HCT116 (cell line): Measurements from ENCODE around the gene ATP1B3. TPM values are rescaled to one million over a fixed set of nuclear protein-coding genes. Genes with fewer than 3 reads are reported as not detected.

Source experiments
- ATAC-seq: fragments of 200-7000 bp; cut with Tn5 transposase; 2 replicates; pipeline ENCODE4 v1.9.1; 2020; ENCODE audit warnings: mild to moderate bottlenecking, moderate library complexity
- BruUV-seq: library from RNA; stranded (reverse); fragments of 400-500 nt; replicated peaks from 2 replicates; lab custom pipeline; 2021; lab: Mats Ljungman, UMichigan
- CTCF ChIA-PET: fragments of 300-600 bp; sonication (Branson Sonifier 250); formaldehyde crosslinking; loops from one replicate; lab custom pipeline; 2021; ENCODE audit warnings: antibody characterized with exemption; lab: Charles Lee
- POLR2A ChIA-PET: fragments of 300-600, 350-600 bp; sonication (Branson Sonifier 250); formaldehyde crosslinking; loops from one replicate; lab custom pipeline; 2021; ENCODE audit warnings: antibody characterized with exemption; lab: Charles Lee
- RAD21 ChIA-PET, 2 experiments: fragments of 300-600 bp; sonication (Branson Sonifier 250); formaldehyde crosslinking; loops; one replicate each; lab custom pipeline; 2023; ENCODE audit warnings: low total read pairs in 2 of 2; ENCODE audit not compliant: uncharacterized antibody in 2 of 2, unreplicated experiment in 2 of 2, low non-redundant PET in 1 of 2; lab: Charles Lee
- DNase-seq: peaks from one replicate; pipeline ENCODE4 v3.0.0-alpha.2; 2010; ENCODE audit warnings: low read depth, low spot score
- H2AFZ ChIP-seq: fragments of 200-600 bp; shearing (Covaris generic), sonication (generic); 2 replicates; pipeline ENCODE4 v1.6.1; 2017; ENCODE audit warnings: low read depth, mixed run types, mixed read lengths, antibody characterized with exemption, low read length; ENCODE audit not compliant: poor library complexity, severe bottlenecking
- H3K27ac ChIP-seq: 2 replicates; pipeline ENCODE4 v1.5.1; 2012; ENCODE audit warnings: low read depth, low read length
- H3K27me3 ChIP-seq: fragments of 200-600 bp; sonication (generic); 2 replicates; pipeline ENCODE4 v1.6.1; 2016; ENCODE audit warnings: mixed run types, low read length, mixed read lengths; ENCODE audit not compliant: insufficient read depth
- H3K36me3 ChIP-seq, 2 experiments: fragments of 200-500 bp in 1 of 2; fragments of 200-600 bp in 1 of 2; sonication (Bioruptor generic) in 1 of 2; sonication (generic) in 1 of 2; 2 replicates each; pipeline versions ENCODE4 v1.5.1 to v1.6.1; 2014 to 2016; ENCODE audit warnings: low read length in 2 of 2, inconsistent platforms in 1 of 2, mixed read lengths in 1 of 2, mixed run types in 1 of 2; ENCODE audit not compliant: insufficient read depth in 2 of 2, control insufficient read depth in 1 of 2
- H3K4me1 ChIP-seq, 2 experiments: fragments of 200-600 bp in 1 of 2; sonication (generic) in 1 of 2; 2 replicates each; pipeline versions ENCODE4 v1.5.1 to v1.6.1; 2012 to 2017; ENCODE audit warnings: low read length in 2 of 2, inconsistent platforms in 1 of 2, mild to moderate bottlenecking in 1 of 2, mixed read lengths in 1 of 2, mixed run types in 1 of 2, moderate library complexity in 1 of 2; ENCODE audit not compliant: insufficient read depth in 2 of 2, control insufficient read depth in 1 of 2
- H3K4me2 ChIP-seq: fragments of 200-600 bp; sonication (generic); 2 replicates; pipeline ENCODE4 v1.6.1; 2017; ENCODE audit warnings: mixed run types, low read length, mixed read lengths
- H3K4me3 ChIP-seq, 2 experiments: fragments of 200-600 bp in 1 of 2; sonication (generic) in 1 of 2; replicated peaks in 1 of 2; 2 replicates each; pipeline ENCODE4 v1.5.1; 2011 to 2016; ENCODE audit warnings: low read length in 2 of 2, control low read depth in 1 of 2, low read depth in 1 of 2, mild to moderate bottlenecking in 1 of 2, mixed read lengths in 1 of 2, mixed run types in 1 of 2
- H3K79me2 ChIP-seq: fragments of 200-600 bp; sonication (generic); 2 replicates; pipeline ENCODE4 v1.6.1; 2017; ENCODE audit warnings: mild to moderate bottlenecking, mixed run types, low read length, moderate library complexity, mixed read lengths; ENCODE audit not compliant: insufficient read depth
- H3K9ac ChIP-seq: fragments of 200-600 bp; sonication (generic); 2 replicates; pipeline ENCODE4 v1.6.1; 2016; ENCODE audit warnings: low read length, mixed read lengths
- H3K9me2 ChIP-seq: fragments of 200-600 bp; sonication (generic), shearing (Covaris generic); 2 replicates; pipeline ENCODE4 v1.6.1; 2017; ENCODE audit warnings: mixed run types, mild to moderate bottlenecking, moderate library complexity; ENCODE audit not compliant: insufficient read depth
- H3K9me3 ChIP-seq, 2 experiments: fragments of 200-500 bp in 1 of 2; fragments of 200-600 bp in 1 of 2; sonication (Bioruptor generic) in 1 of 2; sonication (generic) in 1 of 2; 2 replicates each; pipeline ENCODE4 v1.6.1; 2014 to 2017; ENCODE audit warnings: low read length in 2 of 2, mixed read lengths in 2 of 2, inconsistent platforms in 1 of 2, low read depth in 1 of 2, mild to moderate bottlenecking in 1 of 2, mixed run types in 1 of 2, moderate library complexity in 1 of 2; ENCODE audit not compliant: control insufficient read depth in 1 of 2, insufficient read depth in 1 of 2
- H4K20me1 ChIP-seq: fragments of 200-600 bp; sonication (generic), shearing (Covaris generic); 2 replicates; pipeline ENCODE4 v1.6.1; 2017; ENCODE audit warnings: mixed run types, mild to moderate bottlenecking, moderate library complexity; ENCODE audit not compliant: insufficient read depth
- CBX3 ChIP-seq: IDR thresholded peaks from 2 replicates; pipeline ENCODE4 v1.6.1; 2012; ENCODE audit warnings: low read depth
- CEBPB ChIP-seq: IDR thresholded peaks from 2 replicates; pipeline ENCODE4 v1.6.1; 2012; ENCODE audit warnings: low read depth
- EGR1 ChIP-seq: IDR thresholded peaks from 2 replicates; pipeline ENCODE4 v1.6.1; 2012; ENCODE audit warnings: low read depth
- ELF1 ChIP-seq: IDR thresholded peaks from 2 replicates; pipeline ENCODE4 v1.6.1; 2012; ENCODE audit warnings: low read depth, borderline replicate concordance
- EZH2 ChIP-seq: fragments of 200-600 bp; sonication (generic); IDR thresholded peaks from 2 replicates; pipeline ENCODE4 v1.6.1; 2017; ENCODE audit warnings: antibody characterized with exemption, mixed run types
- FOSL1 ChIP-seq: IDR thresholded peaks from 2 replicates; pipeline ENCODE4 v1.6.1; 2012; ENCODE audit warnings: low read depth
- POLR2A ChIP-seq: IDR thresholded peaks from 2 replicates; pipeline ENCODE4 v1.7.0; 2011; ENCODE audit warnings: borderline replicate concordance; ENCODE audit not compliant: insufficient read depth, insufficient read length; ENCODE audit errors: extremely low read depth
- POLR2AphosphoS5 ChIP-seq: IDR thresholded peaks from 2 replicates; pipeline ENCODE4 v1.6.1; 2011; ENCODE audit warnings: mild to moderate bottlenecking, low read depth, low read length, moderate library complexity
- SIN3A ChIP-seq: IDR thresholded peaks from 2 replicates; pipeline ENCODE4 v1.6.1; 2012; ENCODE audit warnings: low read depth
- SP1 ChIP-seq: IDR thresholded peaks from 2 replicates; pipeline ENCODE4 v1.6.1; 2012; ENCODE audit warnings: low read depth
- TCF7L2 ChIP-seq: IDR thresholded peaks from 2 replicates; pipeline ENCODE4 v1.7.0; 2011; ENCODE audit warnings: borderline replicate concordance, inconsistent platforms; ENCODE audit not compliant: insufficient read depth, insufficient read length; ENCODE audit errors: extremely low read depth
- YY1 ChIP-seq: IDR thresholded peaks from 2 replicates; pipeline ENCODE4 v1.6.1; 2011; ENCODE audit warnings: low read length, low read depth, moderate library complexity, mild to moderate bottlenecking; ENCODE audit not compliant: insufficient replicate concordance; ENCODE audit errors: extremely low read depth
- ZFX ChIP-seq: fragments of 450-650 bp; IDR thresholded peaks from 2 replicates; pipeline ENCODE4 v1.6.1; 2017
- ZNF274 ChIP-seq: fragments of 200-500 bp; sonication (Bioruptor generic); IDR thresholded peaks from 2 replicates; pipeline ENCODE4 v1.6.1; 2014; ENCODE audit warnings: mild to moderate bottlenecking, low read depth, low read length, inconsistent platforms
- intact Hi-C: fragments of 100-400 bp; cut with micrococcal nuclease; formaldehyde crosslinking; loops from 2 replicates; pipeline ENCODE4 v1.10.0; 2022
- total RNA-seq: library from RNA; stranded (reverse); gene quantifications from one replicate; pipeline ENCODE4 v1.2.1, GENCODE V29; 2021; ENCODE audit not compliant: unreplicated experiment
- TF ChIP-seq, protein P1 (sequence below): IDR thresholded peaks from 2 replicates; pipeline ENCODE4 v1.6.1; 2011; ENCODE audit warnings: mild to moderate bottlenecking, low read length, moderate library complexity; ENCODE audit not compliant: insufficient replicate concordance; ENCODE audit errors: extremely low read depth
- TF ChIP-seq, protein P2 (sequence below): IDR thresholded peaks from 2 replicates; pipeline ENCODE4 v1.6.1; 2012
- TF ChIP-seq, protein P3 (sequence below): IDR thresholded peaks from 2 replicates; pipeline ENCODE4 v1.6.1; 2012
- TF ChIP-seq, protein P4 (sequence below): IDR thresholded peaks from 2 replicates; pipeline ENCODE4 v1.6.1; 2012; ENCODE audit warnings: low read depth
- TF ChIP-seq, protein P5 (sequence below), 3 experiments: fragments of 200-600 bp in 1 of 3; sonication (generic) in 1 of 3; IDR thresholded peaks in 2 of 3; conservative IDR thresholded peaks in 1 of 3; 2 replicates each; pipeline ENCODE4 v1.5.1; 2012 to 2017; ENCODE audit warnings: low read depth in 2 of 3, low read length in 2 of 3, antibody characterized with exemption in 1 of 3, borderline replicate concordance in 1 of 3, control low read depth in 1 of 3, mild to moderate bottlenecking in 1 of 3, mixed read lengths in 1 of 3, mixed run types in 1 of 3, moderate library complexity in 1 of 3; ENCODE audit not compliant: insufficient read depth in 1 of 3

Gene ATP1B3
- total RNA-seq, 1 experiment from 2014 or later, result 147 TPM

DNA sequence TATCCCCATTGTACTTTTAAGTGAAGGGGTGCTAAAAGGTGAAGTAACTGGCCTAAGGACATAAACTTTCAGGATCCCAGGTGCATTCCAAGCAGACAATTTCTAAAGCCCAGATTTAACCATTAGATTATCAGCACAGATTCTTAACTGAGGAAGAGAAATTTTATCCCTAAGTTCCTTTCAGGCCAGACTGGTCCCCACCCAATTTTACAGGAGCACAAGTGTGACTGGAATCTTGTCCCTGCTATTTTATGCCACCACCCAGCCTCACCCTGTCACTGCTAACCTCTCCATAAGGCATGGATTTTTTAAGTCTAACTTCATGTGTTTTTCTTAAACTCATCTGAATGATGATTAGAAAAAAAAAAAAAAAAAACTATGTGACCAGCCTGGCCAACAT lies 37.1 kb upstream of the ATP1B3 start:
- H3K4me1 ChIP-seq, result peaks cover 0 to 9% of the 10 kb centered on the region in 2 experiments; a peak in 1 of 4 replicates
- H3K9me3 ChIP-seq, result no peaks in the 10 kb centered on the region
- no peaks in the 10 kb centered on the region for H3K27me3 ChIP-seq
- H2AFZ ChIP-seq, result no peak overlapping the region
- H3K4me3 ChIP-seq, result no peak overlapping the region
- H3K27ac ChIP-seq, result no peak overlapping the region
- TF ChIP-seq EGR1 (no peak), TCF7L2 (no peak), ZFX (no peak), YY1 (no peak), ELF1 (no peak), POLR2A (no peak), FOSL1 (no peak), SP1 (no peak), POLR2AphosphoS5 (no peak), EZH2 (no peak), CEBPB (no peak), SIN3A (no peak), CBX3 (no peak), ZNF274 (no peak)
- TF ChIP-seq, protein P1, sequence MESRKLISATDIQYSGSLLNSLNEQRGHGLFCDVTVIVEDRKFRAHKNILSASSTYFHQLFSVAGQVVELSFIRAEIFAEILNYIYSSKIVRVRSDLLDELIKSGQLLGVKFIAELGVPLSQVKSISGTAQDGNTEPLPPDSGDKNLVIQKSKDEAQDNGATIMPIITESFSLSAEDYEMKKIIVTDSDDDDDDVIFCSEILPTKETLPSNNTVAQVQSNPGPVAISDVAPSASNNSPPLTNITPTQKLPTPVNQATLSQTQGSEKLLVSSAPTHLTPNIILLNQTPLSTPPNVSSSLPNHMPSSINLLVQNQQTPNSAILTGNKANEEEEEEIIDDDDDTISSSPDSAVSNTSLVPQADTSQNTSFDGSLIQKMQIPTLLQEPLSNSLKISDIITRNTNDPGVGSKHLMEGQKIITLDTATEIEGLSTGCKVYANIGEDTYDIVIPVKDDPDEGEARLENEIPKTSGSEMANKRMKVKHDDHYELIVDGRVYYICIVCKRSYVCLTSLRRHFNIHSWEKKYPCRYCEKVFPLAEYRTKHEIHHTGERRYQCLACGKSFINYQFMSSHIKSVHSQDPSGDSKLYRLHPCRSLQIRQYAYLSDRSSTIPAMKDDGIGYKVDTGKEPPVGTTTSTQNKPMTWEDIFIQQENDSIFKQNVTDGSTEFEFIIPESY, result no peak
- TF ChIP-seq, protein P2, sequence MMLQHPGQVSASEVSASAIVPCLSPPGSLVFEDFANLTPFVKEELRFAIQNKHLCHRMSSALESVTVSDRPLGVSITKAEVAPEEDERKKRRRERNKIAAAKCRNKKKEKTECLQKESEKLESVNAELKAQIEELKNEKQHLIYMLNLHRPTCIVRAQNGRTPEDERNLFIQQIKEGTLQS, result no peak
- TF ChIP-seq, protein P3, sequence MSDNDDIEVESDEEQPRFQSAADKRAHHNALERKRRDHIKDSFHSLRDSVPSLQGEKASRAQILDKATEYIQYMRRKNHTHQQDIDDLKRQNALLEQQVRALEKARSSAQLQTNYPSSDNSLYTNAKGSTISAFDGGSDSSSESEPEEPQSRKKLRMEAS, result no peak
- TF ChIP-seq, protein P4, sequence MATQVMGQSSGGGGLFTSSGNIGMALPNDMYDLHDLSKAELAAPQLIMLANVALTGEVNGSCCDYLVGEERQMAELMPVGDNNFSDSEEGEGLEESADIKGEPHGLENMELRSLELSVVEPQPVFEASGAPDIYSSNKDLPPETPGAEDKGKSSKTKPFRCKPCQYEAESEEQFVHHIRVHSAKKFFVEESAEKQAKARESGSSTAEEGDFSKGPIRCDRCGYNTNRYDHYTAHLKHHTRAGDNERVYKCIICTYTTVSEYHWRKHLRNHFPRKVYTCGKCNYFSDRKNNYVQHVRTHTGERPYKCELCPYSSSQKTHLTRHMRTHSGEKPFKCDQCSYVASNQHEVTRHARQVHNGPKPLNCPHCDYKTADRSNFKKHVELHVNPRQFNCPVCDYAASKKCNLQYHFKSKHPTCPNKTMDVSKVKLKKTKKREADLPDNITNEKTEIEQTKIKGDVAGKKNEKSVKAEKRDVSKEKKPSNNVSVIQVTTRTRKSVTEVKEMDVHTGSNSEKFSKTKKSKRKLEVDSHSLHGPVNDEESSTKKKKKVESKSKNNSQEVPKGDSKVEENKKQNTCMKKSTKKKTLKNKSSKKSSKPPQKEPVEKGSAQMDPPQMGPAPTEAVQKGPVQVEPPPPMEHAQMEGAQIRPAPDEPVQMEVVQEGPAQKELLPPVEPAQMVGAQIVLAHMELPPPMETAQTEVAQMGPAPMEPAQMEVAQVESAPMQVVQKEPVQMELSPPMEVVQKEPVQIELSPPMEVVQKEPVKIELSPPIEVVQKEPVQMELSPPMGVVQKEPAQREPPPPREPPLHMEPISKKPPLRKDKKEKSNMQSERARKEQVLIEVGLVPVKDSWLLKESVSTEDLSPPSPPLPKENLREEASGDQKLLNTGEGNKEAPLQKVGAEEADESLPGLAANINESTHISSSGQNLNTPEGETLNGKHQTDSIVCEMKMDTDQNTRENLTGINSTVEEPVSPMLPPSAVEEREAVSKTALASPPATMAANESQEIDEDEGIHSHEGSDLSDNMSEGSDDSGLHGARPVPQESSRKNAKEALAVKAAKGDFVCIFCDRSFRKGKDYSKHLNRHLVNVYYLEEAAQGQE, result no peak
- TF ChIP-seq, protein P5, sequence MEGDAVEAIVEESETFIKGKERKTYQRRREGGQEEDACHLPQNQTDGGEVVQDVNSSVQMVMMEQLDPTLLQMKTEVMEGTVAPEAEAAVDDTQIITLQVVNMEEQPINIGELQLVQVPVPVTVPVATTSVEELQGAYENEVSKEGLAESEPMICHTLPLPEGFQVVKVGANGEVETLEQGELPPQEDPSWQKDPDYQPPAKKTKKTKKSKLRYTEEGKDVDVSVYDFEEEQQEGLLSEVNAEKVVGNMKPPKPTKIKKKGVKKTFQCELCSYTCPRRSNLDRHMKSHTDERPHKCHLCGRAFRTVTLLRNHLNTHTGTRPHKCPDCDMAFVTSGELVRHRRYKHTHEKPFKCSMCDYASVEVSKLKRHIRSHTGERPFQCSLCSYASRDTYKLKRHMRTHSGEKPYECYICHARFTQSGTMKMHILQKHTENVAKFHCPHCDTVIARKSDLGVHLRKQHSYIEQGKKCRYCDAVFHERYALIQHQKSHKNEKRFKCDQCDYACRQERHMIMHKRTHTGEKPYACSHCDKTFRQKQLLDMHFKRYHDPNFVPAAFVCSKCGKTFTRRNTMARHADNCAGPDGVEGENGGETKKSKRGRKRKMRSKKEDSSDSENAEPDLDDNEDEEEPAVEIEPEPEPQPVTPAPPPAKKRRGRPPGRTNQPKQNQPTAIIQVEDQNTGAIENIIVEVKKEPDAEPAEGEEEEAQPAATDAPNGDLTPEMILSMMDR (IDR thresholded peaks at IDR 0.05 in 2 of 3, conservative IDR thresholded peaks at IDR 0.05 in 1 of 3; ENCODE audit: borderline replicate concordance in 1 of 3, insufficient read depth in 1 of 3, low read depth in 2 of 3, low read length in 2 of 3), result no peak
- no peak overlapping the region for H3K4me2 ChIP-seq
- CTCF ChIA-PET, result no interaction called here
- no peaks in the 10 kb centered on the region for H3K36me3 ChIP-seq
- no peaks in the 10 kb centered on the region for H4K20me1 ChIP-seq
- intact Hi-C loops, result no loop called here
- POLR2A ChIA-PET, result no interaction called here
- H3K9ac ChIP-seq, result no peak overlapping the region
- RAD21 ChIA-PET, result no interaction called here
- H3K9me2 ChIP-seq, result no peaks in the 10 kb centered on the region
- DNase-seq (no peak), ATAC-seq (no peak)
- no peaks in the 10 kb centered on the region for H3K79me2 ChIP-seq
- no TSS peak for BruUV-seq
